ENCODE data around the gene PTPRN2.
"Not testable (repeated sequence)": the region's sequence is repeated elsewhere in the genome, so short reads cannot be mapped to it uniquely, and the experiment has no call there.

Gene PTPRN2

GRCh38 chr7:158314394-158314793 lies 273.2 kb downstream of the PTPRN2 start:
- no peak for DNase-seq

- no peak for DNase-seq
Measured at GRCh38 chr7:158313931-158314330, 273.7 kb downstream of the PTPRN2 start.

GRCh38 chr7:158312789-158313188 lies 274.8 kb downstream of the PTPRN2 start:
- no peak for DNase-seq

GRCh38 chr7:158311791-158312190 lies 275.8 kb downstream of the PTPRN2 start:
- DNase-seq: no peak

GRCh38 chr7:158310924-158311666 lies 276.5 kb downstream of the PTPRN2 start:
- no peak for DNase-seq

- DNase-seq: no peak
Measured at GRCh38 chr7:158309868-158310763, 277.5 kb downstream of the PTPRN2 start.

- no peak for DNase-seq
Measured at GRCh38 chr7:158308001-158308400, 279.6 kb downstream of the PTPRN2 start.

GRCh38 chr7:158304072-158304471 lies 283.6 kb downstream of the PTPRN2 start:
- DNase-seq: not testable (repeated sequence)

- no peak for DNase-seq
Measured at GRCh38 chr7:158303121-158303520, 284.5 kb downstream of the PTPRN2 start.

- DNase-seq: no peak
Measured at GRCh38 chr7:158302274-158303070, 285.2 kb downstream of the PTPRN2 start.

GRCh38 chr7:158301207-158301606 lies 286.4 kb downstream of the PTPRN2 start:
- no peak for DNase-seq

- DNase-seq: no peak
Measured at GRCh38 chr7:158300427-158300826, 287.2 kb downstream of the PTPRN2 start.

- no peak for DNase-seq
Measured at GRCh38 chr7:158299607-158300006, 288.0 kb downstream of the PTPRN2 start.

- no peak for DNase-seq
Measured at GRCh38 chr7:158296798-158297104, 290.9 kb downstream of the PTPRN2 start.

- DNase-seq: no peak
Measured at GRCh38 chr7:158295966-158296797, 291.4 kb downstream of the PTPRN2 start.

- DNase-seq: not testable (repeated sequence)
Measured at GRCh38 chr7:158294468-158295215, 293.0 kb downstream of the PTPRN2 start.

GRCh38 chr7:158292948-158293347 lies 294.7 kb downstream of the PTPRN2 start:
- DNase-seq: no peak

GRCh38 chr7:158291998-158292397 lies 295.6 kb downstream of the PTPRN2 start:
- DNase-seq: no peak

- DNase-seq: no peak
Measured at GRCh38 chr7:158289761-158290523, 297.7 kb downstream of the PTPRN2 start.

GRCh38 chr7:158289231-158289630 lies 298.4 kb downstream of the PTPRN2 start:
- no peak for DNase-seq

GRCh38 chr7:158286210-158286609 lies 301.4 kb downstream of the PTPRN2 start:
- no peak for DNase-seq
